ENCODE results near the gene CRYGD. TPM values are rescaled to one million over a fixed set of nuclear protein-coding genes. Genes with fewer than 3 reads are reported as not detected.
"Not testable (repeated sequence)": the region's sequence is repeated elsewhere in the genome, so short reads cannot be mapped to it uniquely, and the experiment has no call there.

The CRYGD gene
- total RNA-seq, 1 donor from 2014 or later, result not detected

DNA sequence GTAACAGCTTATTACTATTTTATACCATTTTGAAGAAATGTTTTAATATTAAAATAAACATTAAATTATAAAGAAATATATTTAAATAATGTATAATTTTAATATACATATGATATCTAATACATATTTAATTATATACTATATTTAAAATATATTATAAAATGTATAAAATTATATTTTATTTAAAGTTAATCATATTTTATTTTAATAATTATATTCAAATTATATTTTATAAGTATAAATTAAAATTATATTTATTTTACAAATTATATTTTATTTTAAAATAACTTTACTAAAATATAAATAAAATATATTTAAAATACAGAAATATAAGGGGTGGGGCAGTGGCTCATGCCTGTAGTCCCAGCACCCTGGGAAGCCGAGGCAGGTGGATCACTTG lies 2.1 kb downstream of the CRYGD start:
- Mint-ChIP-seq H3K36me3 (ENCODE audit: low read depth, unreplicated experiment) (no peaks in the 10 kb centered on the region), H3K27ac (ENCODE audit: unreplicated experiment) (no peak overlapping the region), H3K4me3 (ENCODE audit: unreplicated experiment) (no peak overlapping the region), H3K4me1 (ENCODE audit: low read depth, unreplicated experiment) (no peaks in the 10 kb centered on the region), H3K27me3 (ENCODE audit: low read depth, unreplicated experiment) (peaks cover 12% of the 10 kb centered on the region), H3K9me3 (ENCODE audit: unreplicated experiment) (peaks cover under 1% of the 10 kb centered on the region)
- no peak for TF ChIP-seq EZH2 (IDR thresholded peaks at IDR 0.05; ENCODE audit: insufficient read depth, low read length)
- Histone ChIP-seq H3K27ac (ENCODE audit: low read depth, low read length) (no peak overlapping the region), H3K9ac (ENCODE audit: low read length) (no peak overlapping the region), H2AFZ (ENCODE audit: low read depth, low read length) (no peak overlapping the region), H3K4me1 (ENCODE audit: insufficient read depth, low read length) (no peaks in the 10 kb centered on the region), H3K79me2 (ENCODE audit: insufficient read depth, low read length) (no peaks in the 10 kb centered on the region), H3K36me3 (ENCODE audit: insufficient read depth, low read length) (no peaks in the 10 kb centered on the region), H3K4me3 (ENCODE audit: insufficient read depth, low read depth, low read length) (no peak overlapping the region), H3K4me2 (ENCODE audit: low read length) (no peak overlapping the region), H3K9me3 (ENCODE audit: insufficient read depth, low read depth, low read length) (no peaks in the 10 kb centered on the region), H3K27me3 (ENCODE audit: insufficient read depth, low read length) (peaks cover 10% of the 10 kb centered on the region), H4K20me1 (ENCODE audit: insufficient read depth, low read length) (no peaks in the 10 kb centered on the region)
- no peak for DNase-seq (ENCODE audit: low read depth)
- no peak for FAIRE-seq

DNA sequence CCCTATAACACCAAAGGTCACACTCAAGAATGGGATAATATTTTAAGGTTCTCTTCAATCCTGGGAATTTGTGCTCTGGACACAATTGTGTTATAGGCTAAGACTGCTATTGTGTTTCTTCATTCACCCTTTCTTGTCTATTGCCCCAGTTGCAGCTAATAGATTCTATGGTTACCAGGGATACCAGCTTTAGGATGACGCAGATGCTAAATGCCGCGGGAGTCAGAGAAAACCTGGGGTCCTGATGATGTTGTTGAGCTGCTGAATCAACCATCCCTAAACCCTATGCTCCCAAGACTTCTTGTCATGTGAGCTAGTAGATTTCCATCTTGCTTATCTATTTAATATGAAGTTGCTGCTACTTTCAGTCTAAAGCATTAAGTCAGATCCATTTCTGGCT lies 5.4 kb downstream of the CRYGD start:
- H3K36me3 Mint-ChIP-seq (ENCODE audit: low read depth, unreplicated experiment), result no peaks in the 10 kb centered on the region
- no peaks in the 10 kb centered on the region for H3K4me1 Mint-ChIP-seq (ENCODE audit: low read depth, unreplicated experiment)
- no peak for DNase-seq (ENCODE audit: low read depth)
- peaks cover 3% of the 10 kb centered on the region for H3K9me3 Mint-ChIP-seq (ENCODE audit: unreplicated experiment)
- Histone ChIP-seq H4K20me1 (ENCODE audit: insufficient read depth, low read length) (no peaks in the 10 kb centered on the region), H3K4me3 (ENCODE audit: insufficient read depth, low read depth, low read length) (no peak overlapping the region), H3K27me3 (ENCODE audit: insufficient read depth, low read length) (no peaks in the 10 kb centered on the region), H3K27ac (ENCODE audit: low read depth, low read length) (no peak overlapping the region), H3K36me3 (ENCODE audit: insufficient read depth, low read length) (no peaks in the 10 kb centered on the region), H3K4me2 (ENCODE audit: low read length) (no peak overlapping the region), H3K9ac (ENCODE audit: low read length) (no peak overlapping the region), H3K4me1 (ENCODE audit: insufficient read depth, low read length) (no peaks in the 10 kb centered on the region), H3K79me2 (ENCODE audit: insufficient read depth, low read length) (no peaks in the 10 kb centered on the region), H2AFZ (ENCODE audit: low read depth, low read length) (no peak overlapping the region), H3K9me3 (ENCODE audit: insufficient read depth, low read depth, low read length) (no peaks in the 10 kb centered on the region)
- H3K27ac Mint-ChIP-seq (ENCODE audit: unreplicated experiment), result no peak overlapping the region
- no peak for TF ChIP-seq EZH2 (IDR thresholded peaks at IDR 0.05; ENCODE audit: insufficient read depth, low read length)
- no peak for TF ChIP-seq CTCF (IDR thresholded peaks at IDR 0.05; ENCODE audit: insufficient read depth, low read depth, low read length)
- H3K27me3 Mint-ChIP-seq (ENCODE audit: low read depth, unreplicated experiment), result peaks cover 1% of the 10 kb centered on the region
- no peak for FAIRE-seq
- H3K4me3 Mint-ChIP-seq (ENCODE audit: unreplicated experiment), result no peak overlapping the region

- not testable (repeated sequence) for H3K36me3 ChIP-seq (ENCODE audit: insufficient read depth, low read length); H3K9ac ChIP-seq (ENCODE audit: low read length); FAIRE-seq
These were observed 6.9 kb downstream of the CRYGD start for GRCh38 chr2:208117390-208117789.

More at GRCh38 chr2:208117390-208117789, 6.9 kb downstream of the CRYGD start:
- not testable (repeated sequence) for H3K4me1 Mint-ChIP-seq (ENCODE audit: low read depth, unreplicated experiment); H3K27ac Mint-ChIP-seq (ENCODE audit: unreplicated experiment); H3K4me1 ChIP-seq (ENCODE audit: insufficient read depth, low read length); H3K36me3 Mint-ChIP-seq (ENCODE audit: low read depth, unreplicated experiment); DNase-seq (ENCODE audit: low read depth); H3K9me3 ChIP-seq (ENCODE audit: insufficient read depth, low read depth, low read length); H3K9me3 Mint-ChIP-seq (ENCODE audit: unreplicated experiment); H3K4me2 ChIP-seq (ENCODE audit: low read length); H3K4me3 Mint-ChIP-seq (ENCODE audit: unreplicated experiment); H3K4me3 ChIP-seq (ENCODE audit: insufficient read depth, low read depth, low read length); H3K79me2 ChIP-seq (ENCODE audit: insufficient read depth, low read length); H4K20me1 ChIP-seq (ENCODE audit: insufficient read depth, low read length); H3K27ac ChIP-seq (ENCODE audit: low read depth, low read length); H2AFZ ChIP-seq (ENCODE audit: low read depth, low read length)
- peaks cover 13% of the 10 kb centered on the region for H3K27me3 ChIP-seq (ENCODE audit: insufficient read depth, low read length)
- H3K27me3 Mint-ChIP-seq (ENCODE audit: low read depth, unreplicated experiment), result peaks cover 12% of the 10 kb centered on the region

Measured in astrocyte (in vitro differentiated cells and primary cell).